Activated CD8-positive, alpha-beta T cell treated with anti-CD3 and anti-CD28 coated beads, Interleukin-2, amount 10 ng/mL, durations not matched to agents 7 days and 5 days (primary cell): Measurements from ENCODE around the gene TMEM63A. TPM values are rescaled to one million over a fixed set of nuclear protein-coding genes. Genes with fewer than 3 reads are reported as not detected.

ENCODE experiments used
- ATAC-seq: fragments of 150-1000 bp; cut with Tn5 transposase; one replicate; pipeline ENCODE4 v1.10.0; 2021; ENCODE audit warnings: moderate library complexity
- CTCF ChIA-PET: fragments of 350-600 bp; sonication (Branson Sonifier 250); formaldehyde crosslinking; loops from one replicate; lab custom pipeline; 2021; ENCODE audit warnings: antibody characterized with exemption; lab: Charles Lee
- POLR2A ChIA-PET: fragments of 350-600 bp; sonication (Branson Sonifier 250); formaldehyde crosslinking; loops from one replicate; lab custom pipeline; 2021; ENCODE audit warnings: antibody characterized with exemption; lab: Charles Lee
- DNase-seq: peaks from one replicate; pipeline ENCODE4 v3.0.0-alpha.2; 2020
- H3K27ac Mint-ChIP-seq: one replicate; pipeline ENCODE4 v1.8.0; 2021; ENCODE audit warnings: mild to moderate bottlenecking, mixed read lengths
- H3K27me3 Mint-ChIP-seq: one replicate; pipeline ENCODE4 v1.8.0; 2021; ENCODE audit warnings: low read depth, mixed read lengths
- H3K36me3 Mint-ChIP-seq: one replicate; pipeline ENCODE4 v1.8.0; 2021; ENCODE audit warnings: low read depth, mixed read lengths
- H3K4me1 Mint-ChIP-seq: one replicate; pipeline ENCODE4 v1.8.0; 2021; ENCODE audit warnings: low read depth, mixed read lengths
- H3K4me3 Mint-ChIP-seq: one replicate; pipeline ENCODE4 v1.8.0; 2021; ENCODE audit warnings: mild to moderate bottlenecking, mixed read lengths
- H3K9me3 Mint-ChIP-seq: one replicate; pipeline ENCODE4 v1.8.0; 2022; ENCODE audit warnings: mixed read lengths; ENCODE audit not compliant: insufficient read depth
- total RNA-seq, 2 experiments: library from RNA; stranded (reverse); gene quantifications; one replicate each; pipeline ENCODE4 v1.2.3, GENCODE V29; 2021

The TMEM63A gene
- total RNA-seq, 2 experiments from 2014 or later: 83.5 to 85.8 TPM

- CTCF ChIA-PET: interaction anchor here (1.1 to 8.0 kb wide), 8 partner anchors 14 to 416 kb away, joined by 3 to 63 read pairs (median 10); partner anchors contain the start of gene SRP9
- POLR2A ChIA-PET: interaction anchor here (0.6 to 5.5 kb wide), 7 partner anchors 14 to 415 kb away, joined by 3 to 50 read pairs (median 6); partner anchors contain the start of genes PYCR2, SDE2 and SRP9
- H3K9me3 Mint-ChIP-seq: no peaks in the 10 kb centered on the region
- peak overlapping the region; percentile 87 for H3K4me3 Mint-ChIP-seq
- peaks cover 17% of the 10 kb centered on the region for H3K36me3 Mint-ChIP-seq
- H3K27me3 Mint-ChIP-seq: peaks cover 10% of the 10 kb centered on the region
- DNase-seq (no peak), ATAC-seq (no peak)
- H3K27ac Mint-ChIP-seq: no peak overlapping the region
- peaks cover 41% of the 10 kb centered on the region for H3K4me1 Mint-ChIP-seq
These were observed 1.6 kb upstream of the TMEM63A start for GRCh38 chr1:225883616-225884265.

DNA sequence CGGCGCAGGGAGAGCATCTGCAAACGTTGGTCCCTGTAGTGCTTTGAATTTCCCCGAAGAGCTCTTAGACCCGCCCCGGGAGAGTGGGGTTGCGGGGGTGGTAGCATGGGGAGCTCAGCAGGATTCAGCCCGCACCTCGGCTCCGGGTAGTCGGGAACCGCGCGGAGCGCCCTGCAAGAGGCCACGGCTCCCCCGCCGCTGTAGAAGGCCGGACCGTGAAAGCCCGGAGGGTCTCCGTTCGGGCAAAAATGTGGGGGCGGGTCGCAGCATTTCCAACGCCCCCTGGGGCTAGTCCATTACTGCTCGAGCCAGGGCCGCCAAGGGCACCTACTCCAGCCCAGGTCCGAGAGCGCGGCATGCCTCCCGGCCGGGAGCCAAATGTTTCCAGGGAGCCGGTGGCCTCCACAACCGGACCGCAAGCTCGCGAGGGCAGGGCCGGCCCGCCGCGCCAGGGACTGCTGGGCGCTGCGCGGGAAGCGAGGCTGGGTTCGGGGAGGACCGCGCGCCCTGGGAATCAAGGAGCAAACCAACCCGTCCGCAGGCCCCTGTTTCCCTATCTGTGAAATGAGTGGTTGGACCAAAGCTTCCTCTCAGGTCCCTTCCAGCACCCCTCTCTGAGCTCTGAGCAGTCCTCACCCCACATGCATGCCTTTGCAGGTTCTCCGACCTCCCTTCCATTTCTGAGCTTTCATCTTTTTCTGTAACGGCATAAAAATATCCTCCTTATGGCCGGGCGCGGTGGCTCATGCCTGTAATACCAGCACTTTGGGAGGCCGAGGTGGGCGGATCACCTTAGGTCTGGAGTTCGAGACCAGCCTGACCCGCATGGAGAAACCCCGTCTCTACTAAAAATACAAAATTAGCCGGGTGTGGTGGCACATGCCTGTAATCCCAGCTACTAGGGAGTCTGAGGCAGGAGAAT, 775 bp upstream of the TMEM63A start:
- ATAC-seq: peak; percentile 48
- POLR2A ChIA-PET: interaction anchor here (0.6 to 5.5 kb wide), 17 partner anchors 9 to 438 kb away, joined by 3 to 50 read pairs (median 4); partner anchors contain the start of genes PYCR2, SDE2 and SRP9
- Mint-ChIP-seq H3K4me1 (peaks cover 47% of the 10 kb centered on the region), H3K9me3 (no peaks in the 10 kb centered on the region), H3K27me3 (peaks cover 8% of the 10 kb centered on the region), H3K27ac (peak overlapping the region; percentile 82), H3K36me3 (peaks cover 18% of the 10 kb centered on the region), H3K4me3 (peak overlapping the region; percentile 87)
- DNase-seq: peak; percentile 48
- CTCF ChIA-PET: interaction anchor here (0.5 to 8.0 kb wide), 20 partner anchors 9 to 415 kb away, joined by 3 to 63 read pairs (median 4); partner anchors contain the start of gene SRP9

GRCh38 chr1:225881081-225881958, 860 bp downstream of the TMEM63A start:
- H3K36me3 Mint-ChIP-seq: peaks cover 31% of the 10 kb centered on the region
- ChIA-PET POLR2A (interaction anchor here (0.7 to 5.5 kb wide), 15 partner anchors 9 to 181 kb away, joined by 3 to 50 read pairs (median 5); partner anchors contain the start of genes H3-3A, PYCR2, SDE2 and SRP9), CTCF (interaction anchor here (0.9 to 8.0 kb wide), 17 partner anchors 10 to 406 kb away, joined by 3 to 63 read pairs (median 5); partner anchors contain the start of gene SRP9)
- H3K27me3 Mint-ChIP-seq: peaks cover 8% of the 10 kb centered on the region
- DNase-seq: peak; percentile 75
- H3K27ac Mint-ChIP-seq: peak overlapping the region; percentile 92
- peaks cover 61% of the 10 kb centered on the region for H3K4me1 Mint-ChIP-seq
- ATAC-seq: peak; percentile 43
- H3K4me3 Mint-ChIP-seq: peak overlapping the region; percentile 87
- H3K9me3 Mint-ChIP-seq: no peaks in the 10 kb centered on the region

GRCh38 chr1:225880636-225881035, 1.5 kb downstream of the TMEM63A start:
- Mint-ChIP-seq H3K4me1 (peaks cover 68% of the 10 kb centered on the region), H3K27ac (peak overlapping the region; percentile 92), H3K9me3 (no peaks in the 10 kb centered on the region), H3K27me3 (peaks cover 8% of the 10 kb centered on the region), H3K4me3 (peak overlapping the region; percentile 87), H3K36me3 (peaks cover 36% of the 10 kb centered on the region)
- ATAC-seq (no peak), DNase-seq (no peak)
- ChIA-PET CTCF (interaction anchor here (1.0 to 8.0 kb wide), 10 partner anchors 10 to 406 kb away, joined by 3 to 63 read pairs (median 9); partner anchors contain the start of gene SRP9), POLR2A (interaction anchor here (0.7 to 5.5 kb wide), 8 partner anchors 14 to 182 kb away, joined by 3 to 50 read pairs (median 5); partner anchors contain the start of genes H3-3A, PYCR2 and SRP9)

GRCh38 chr1:225880222-225880588, 2.0 kb downstream of the TMEM63A start:
- H3K27me3 Mint-ChIP-seq: peaks cover 8% of the 10 kb centered on the region
- peak overlapping the region; percentile 92 for H3K27ac Mint-ChIP-seq
- ChIA-PET CTCF (interaction anchor here (0.6 to 8.0 kb wide), 8 partner anchors 10 to 405 kb away, joined by 3 to 63 read pairs (median 7); partner anchors contain the start of gene SRP9), POLR2A (interaction anchor here (0.7 to 5.5 kb wide), 8 partner anchors 14 to 182 kb away, joined by 3 to 50 read pairs (median 4); partner anchors contain the start of genes H3-3A, PYCR2 and SRP9)
- no peaks in the 10 kb centered on the region for H3K9me3 Mint-ChIP-seq
- H3K36me3 Mint-ChIP-seq: peaks cover 41% of the 10 kb centered on the region
- ATAC-seq: no peak
- H3K4me1 Mint-ChIP-seq: peaks cover 72% of the 10 kb centered on the region
- DNase-seq: no peak
- peak overlapping the region; percentile 87 for H3K4me3 Mint-ChIP-seq

DNA sequence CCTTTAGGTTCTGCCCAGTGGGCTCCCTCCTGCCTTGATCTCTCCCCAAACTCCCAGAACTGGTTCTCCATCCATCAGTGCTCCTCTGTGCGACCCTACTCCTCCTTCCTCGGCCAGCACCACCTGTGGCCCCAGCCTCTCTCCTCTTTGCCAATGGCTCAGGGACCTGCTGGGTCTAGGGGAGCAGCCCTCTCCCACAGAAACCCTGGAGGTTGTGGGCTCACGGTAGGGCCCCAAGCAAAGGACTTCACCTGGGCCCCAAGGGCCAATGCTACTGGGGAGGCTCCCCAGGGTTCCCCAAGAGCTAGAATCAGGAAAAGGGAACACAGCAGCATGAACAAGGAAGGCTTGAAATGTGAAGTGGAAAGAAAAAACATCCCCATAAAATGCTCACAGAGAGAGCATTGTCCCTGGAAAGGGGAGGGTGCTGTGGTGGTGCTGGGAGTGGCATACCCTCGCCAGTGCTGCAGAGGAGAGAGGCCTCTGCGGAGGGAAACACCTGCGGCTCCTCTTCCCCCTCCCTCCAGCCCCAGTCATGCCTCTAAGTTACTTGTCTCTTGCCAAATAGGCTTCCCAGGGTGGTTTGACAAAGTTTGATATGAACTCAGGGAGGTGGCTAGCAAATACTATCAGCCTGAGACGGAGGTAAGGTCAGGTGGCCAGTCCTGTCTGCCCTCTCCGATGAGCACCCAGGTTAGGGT, 2.5 kb downstream of the TMEM63A start:
- peaks cover 44% of the 10 kb centered on the region for H3K36me3 Mint-ChIP-seq
- no peaks in the 10 kb centered on the region for H3K9me3 Mint-ChIP-seq
- H3K4me3 Mint-ChIP-seq: peak overlapping the region; percentile 87
- POLR2A ChIA-PET: interaction anchor here (1.1 to 5.5 kb wide), 4 partner anchors 13 to 183 kb away, joined by 3 to 50 read pairs (median 6); partner anchors contain the start of genes H3-3A, PYCR2 and SRP9
- H3K4me1 Mint-ChIP-seq: peaks cover 73% of the 10 kb centered on the region
- H3K27ac Mint-ChIP-seq: peak overlapping the region; percentile 92
- CTCF ChIA-PET: interaction anchor here (0.6 to 8.0 kb wide), 4 partner anchors 17 to 405 kb away, joined by 3 to 63 read pairs (median 24); partner anchors contain the start of gene SRP9
- DNase-seq (no peak), ATAC-seq (no peak)
- peaks cover 8% of the 10 kb centered on the region for H3K27me3 Mint-ChIP-seq

GRCh38 chr1:225878282-225878681, 3.9 kb downstream of the TMEM63A start:
- no peak overlapping the region for H3K27ac Mint-ChIP-seq

GRCh38 chr1:225877580-225877979, 4.6 kb downstream of the TMEM63A start:
- peaks cover 73% of the 10 kb centered on the region for H3K4me1 Mint-ChIP-seq
- ChIA-PET CTCF (interaction anchor here (1.0 to 8.0 kb wide), 6 partner anchors 8 to 100 kb away, joined by 3 to 63 read pairs (median 5); partner anchors contain the start of genes PYCR2 and SRP9), POLR2A (interaction anchor here (0.6 to 1.0 kb wide), 2 partner anchors 27 to 185 kb away, joined by 3 to 4 read pairs; partner anchors contain the start of gene H3-3A)
- ATAC-seq: no peak
- no peaks in the 10 kb centered on the region for H3K27me3 Mint-ChIP-seq
- peaks cover 58% of the 10 kb centered on the region for H3K36me3 Mint-ChIP-seq
- peak; percentile 53 for DNase-seq
- H3K9me3 Mint-ChIP-seq: no peaks in the 10 kb centered on the region
- no peak overlapping the region for H3K4me3 Mint-ChIP-seq
- no peak overlapping the region for H3K27ac Mint-ChIP-seq

More at GRCh38 chr1:225878282-225878681, 3.9 kb downstream of the TMEM63A start:
- H3K9me3 Mint-ChIP-seq: no peaks in the 10 kb centered on the region
- CTCF ChIA-PET: interaction anchor here (0.7 to 8.0 kb wide), 6 partner anchors 12 to 101 kb away, joined by 3 to 63 read pairs (median 5); partner anchors contain the start of genes PYCR2 and SRP9
- POLR2A ChIA-PET: no interaction called here
- no peak overlapping the region for H3K4me3 Mint-ChIP-seq
- no peak for ATAC-seq
- H3K4me1 Mint-ChIP-seq: peaks cover 73% of the 10 kb centered on the region
- no peak for DNase-seq
- peaks cover 2% of the 10 kb centered on the region for H3K27me3 Mint-ChIP-seq
- peaks cover 53% of the 10 kb centered on the region for H3K36me3 Mint-ChIP-seq

GRCh38 chr1:225876900-225877510, 5.2 kb downstream of the TMEM63A start:
- ChIA-PET CTCF (interaction anchor here (0.8 to 8.0 kb wide), 7 partner anchors 8 to 99 kb away, joined by 3 to 63 read pairs (median 5); partner anchors contain the start of genes PYCR2 and SRP9), POLR2A (interaction anchor here (0.6 to 1.0 kb wide), 2 partner anchors 28 to 186 kb away, joined by 3 to 4 read pairs; partner anchors contain the start of gene H3-3A)
- Mint-ChIP-seq H3K27ac (no peak overlapping the region), H3K4me1 (peaks cover 73% of the 10 kb centered on the region), H3K27me3 (no peaks in the 10 kb centered on the region), H3K9me3 (no peaks in the 10 kb centered on the region), H3K36me3 (peaks cover 59% of the 10 kb centered on the region), H3K4me3 (no peak overlapping the region)
- ATAC-seq (no peak), DNase-seq (no peak)
